AG09309 (cell line): ENCODE data around the gene MCTP1.

Experiments used
- DNase-seq: peaks from one replicate; pipeline ENCODE4 v3.0.0-alpha.2; 2010; ENCODE audit warnings: low read depth
- H3K4me3 ChIP-seq: 2 replicates; pipeline ENCODE4 v1.5.1; 2011; ENCODE audit warnings: mild to moderate bottlenecking, low read depth, low read length, moderate library complexity; ENCODE audit not compliant: control insufficient read depth
- TF ChIP-seq, protein P1 (sequence below): IDR thresholded peaks from 2 replicates; pipeline ENCODE4 v1.5.1; 2011; ENCODE audit warnings: mild to moderate bottlenecking, low read depth, low read length, inconsistent platforms; ENCODE audit not compliant: insufficient read depth, control insufficient read depth; ENCODE audit errors: missing control alignments

Gene MCTP1

DNA sequence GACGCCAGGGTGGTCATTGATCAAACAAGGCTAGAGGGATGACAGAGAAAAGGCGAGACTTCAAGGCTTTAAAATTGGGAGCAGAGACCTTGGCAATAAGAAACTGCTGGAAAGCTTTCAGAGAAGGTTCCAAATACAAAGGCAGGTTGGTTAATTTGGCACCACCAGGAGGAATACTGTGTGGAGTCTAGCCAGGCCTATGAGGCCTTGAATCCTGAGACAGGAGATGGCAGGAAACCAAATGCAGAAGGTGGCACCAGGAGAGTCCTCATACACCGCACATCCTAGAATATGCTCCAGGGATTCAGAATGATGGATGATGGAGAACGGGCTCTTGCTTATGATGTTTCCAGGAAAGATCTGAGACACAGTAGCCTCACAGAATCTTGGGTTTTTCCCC, 90.0 kb downstream of the MCTP1 start:
- TF ChIP-seq, protein P1, sequence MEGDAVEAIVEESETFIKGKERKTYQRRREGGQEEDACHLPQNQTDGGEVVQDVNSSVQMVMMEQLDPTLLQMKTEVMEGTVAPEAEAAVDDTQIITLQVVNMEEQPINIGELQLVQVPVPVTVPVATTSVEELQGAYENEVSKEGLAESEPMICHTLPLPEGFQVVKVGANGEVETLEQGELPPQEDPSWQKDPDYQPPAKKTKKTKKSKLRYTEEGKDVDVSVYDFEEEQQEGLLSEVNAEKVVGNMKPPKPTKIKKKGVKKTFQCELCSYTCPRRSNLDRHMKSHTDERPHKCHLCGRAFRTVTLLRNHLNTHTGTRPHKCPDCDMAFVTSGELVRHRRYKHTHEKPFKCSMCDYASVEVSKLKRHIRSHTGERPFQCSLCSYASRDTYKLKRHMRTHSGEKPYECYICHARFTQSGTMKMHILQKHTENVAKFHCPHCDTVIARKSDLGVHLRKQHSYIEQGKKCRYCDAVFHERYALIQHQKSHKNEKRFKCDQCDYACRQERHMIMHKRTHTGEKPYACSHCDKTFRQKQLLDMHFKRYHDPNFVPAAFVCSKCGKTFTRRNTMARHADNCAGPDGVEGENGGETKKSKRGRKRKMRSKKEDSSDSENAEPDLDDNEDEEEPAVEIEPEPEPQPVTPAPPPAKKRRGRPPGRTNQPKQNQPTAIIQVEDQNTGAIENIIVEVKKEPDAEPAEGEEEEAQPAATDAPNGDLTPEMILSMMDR, result no peak
- H3K4me3 ChIP-seq, result no peak overlapping the region
- no peak for DNase-seq

DNA sequence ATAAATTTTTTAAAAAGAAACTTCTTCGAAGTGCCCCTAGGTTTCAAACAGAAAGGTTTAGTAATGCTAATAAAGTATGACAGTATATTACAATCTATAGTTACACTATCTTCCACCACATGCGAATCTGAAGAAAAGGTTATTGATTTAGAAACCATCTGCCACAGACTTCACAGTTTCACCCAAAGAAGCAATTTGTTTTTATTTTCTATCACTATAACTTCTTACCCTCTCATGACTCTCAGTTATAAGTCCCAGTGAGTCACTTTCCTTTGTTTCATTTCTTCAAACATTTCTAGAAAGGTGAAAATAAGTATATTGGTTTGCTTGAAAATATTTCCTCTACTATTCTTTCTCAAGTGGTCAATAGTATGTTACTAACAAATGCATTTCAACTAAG, 93.6 kb downstream of the MCTP1 start:
- TF ChIP-seq, protein P1, result no peak
- no peak overlapping the region for H3K4me3 ChIP-seq
- DNase-seq, result no peak

DNA sequence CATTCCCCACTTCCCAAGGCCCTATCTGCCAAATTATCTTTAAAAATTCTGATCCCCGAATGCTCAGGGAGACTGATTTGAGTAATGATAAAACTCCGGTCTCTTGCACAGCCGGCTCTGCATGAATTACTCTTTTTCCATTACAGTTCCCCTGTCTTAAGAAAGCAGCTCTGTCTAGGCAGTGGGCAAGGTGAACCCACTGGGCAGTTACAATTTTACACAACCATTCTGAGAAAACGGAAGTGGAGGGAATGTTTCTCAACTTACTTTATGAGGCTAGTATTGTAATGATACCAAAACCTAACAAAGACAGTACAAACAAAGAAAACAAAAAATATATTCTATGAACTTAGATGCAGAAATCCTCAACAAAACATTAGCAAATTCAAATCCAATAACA, 100.0 kb downstream of the MCTP1 start:
- no peak overlapping the region for H3K4me3 ChIP-seq
- TF ChIP-seq, protein P1, result no peak
- DNase-seq, result no peak

DNA sequence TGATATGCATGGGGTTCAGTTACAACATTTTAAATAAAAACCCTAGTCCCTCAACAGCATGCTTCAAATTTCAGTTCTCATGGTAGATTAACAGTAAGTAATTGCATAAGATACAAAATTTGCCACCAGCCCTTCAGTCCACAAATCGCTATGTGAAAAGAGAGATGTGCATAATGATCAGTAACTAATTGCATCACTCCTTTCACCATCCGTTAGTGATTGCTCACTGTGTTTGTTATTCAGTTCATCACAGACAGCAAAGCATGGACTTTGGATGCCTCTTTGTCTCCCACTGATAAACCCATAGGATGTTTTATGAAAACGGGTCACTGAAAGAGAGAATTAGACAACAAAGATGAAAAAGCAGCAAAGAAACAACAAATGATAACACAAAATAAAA, 103.2 kb downstream of the MCTP1 start:
- no peak for DNase-seq
- TF ChIP-seq, protein P1, result no peak
- no peak overlapping the region for H3K4me3 ChIP-seq

DNA sequence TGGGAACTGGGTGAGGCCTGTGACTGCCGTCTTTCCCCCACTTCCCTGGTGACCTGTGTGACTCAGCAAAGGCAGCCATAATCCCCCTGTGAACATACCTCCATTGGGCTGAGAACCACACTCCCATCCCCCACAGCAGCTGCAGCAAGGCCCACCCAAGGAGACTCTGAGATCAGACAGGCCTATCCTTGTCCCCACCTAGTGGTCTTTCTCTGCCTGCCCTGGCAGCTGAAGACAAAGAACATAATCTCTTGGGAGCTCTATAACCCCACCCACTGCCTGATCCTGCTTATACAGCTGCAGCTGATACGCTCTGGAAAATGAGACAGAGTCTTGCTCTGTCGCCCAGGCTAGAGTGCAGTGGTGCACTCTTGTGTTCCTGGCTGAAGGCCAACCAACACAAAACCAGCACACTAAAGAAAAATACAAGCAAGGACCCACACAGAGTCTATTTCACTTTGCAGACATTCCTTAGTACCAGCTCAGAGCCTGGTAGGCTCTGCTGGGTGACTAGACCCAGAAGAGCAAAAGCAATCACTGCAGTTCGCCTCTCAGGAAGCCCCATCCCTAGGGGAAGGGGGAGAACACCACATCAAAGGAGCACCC, 106.7 kb downstream of the MCTP1 start:
- H3K4me3 ChIP-seq, result no peak overlapping the region
- TF ChIP-seq, protein P1, result no peak
- no peak for DNase-seq

DNA sequence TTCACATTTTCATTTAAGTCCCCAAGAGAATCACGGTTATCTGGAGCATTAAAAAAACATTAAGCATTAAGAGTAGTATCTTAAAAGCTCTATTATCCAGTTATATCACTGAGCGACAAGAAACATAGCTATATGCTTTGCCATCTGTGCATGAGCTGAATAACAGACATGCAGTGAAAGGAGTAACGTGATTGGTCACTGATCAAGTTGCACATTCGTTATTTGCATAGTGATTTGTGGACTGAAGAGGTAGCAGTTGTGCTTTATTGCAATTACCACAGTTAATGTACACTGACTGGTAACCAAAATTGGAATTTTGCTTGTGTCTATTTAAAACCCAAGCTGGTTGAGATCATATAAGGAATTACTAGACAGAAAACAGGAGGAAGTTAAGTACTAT, 107.4 kb downstream of the MCTP1 start:
- DNase-seq, result no peak
- H3K4me3 ChIP-seq, result no peak overlapping the region
- TF ChIP-seq, protein P1, result no peak

DNA sequence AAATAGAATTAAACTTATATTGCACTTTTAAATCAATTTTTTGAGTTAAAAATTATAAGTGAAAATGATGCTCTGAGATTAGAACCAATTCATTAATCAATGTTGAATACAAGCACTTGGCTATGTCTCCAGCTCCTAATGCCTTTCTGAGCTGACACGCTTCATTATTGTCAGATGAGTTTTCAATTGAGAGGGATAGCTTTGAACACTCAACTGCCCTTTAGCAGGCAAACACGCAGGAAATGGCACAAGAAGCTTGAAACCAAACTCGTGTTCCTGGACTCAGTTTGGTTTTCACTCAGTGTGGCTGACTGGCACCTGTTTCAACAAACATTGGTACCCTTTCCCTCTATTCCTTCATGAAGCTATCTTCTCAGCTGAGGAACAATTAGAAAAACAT, 109.8 kb downstream of the MCTP1 start:
- TF ChIP-seq, protein P1, result no peak

More for the DNA sequence above, 109.8 kb downstream of the MCTP1 start:
- DNase-seq, result no peak
- no peak overlapping the region for H3K4me3 ChIP-seq
